K562 (cell line): Measurements from ENCODE around the gene SCFD2. TPM values are rescaled to one million over a fixed set of nuclear protein-coding genes. Genes with fewer than 3 reads are reported as not detected.

Source experiments
- ATAC-seq: fragments of 200-7000 bp; cut with Tn5 transposase; 3 replicates; pipeline ENCODE4 v1.9.1; 2020; ENCODE audit warnings: moderate library complexity
- BruUV-seq: library from RNA; stranded (reverse); fragments of 400-500 nt; replicated peaks from 2 replicates; lab custom pipeline; 2021; lab: Mats Ljungman, UMichigan
- CTCF ChIA-PET: fragments of 300-600 bp; formaldehyde crosslinking; extraction: SDS; loops from one replicate; lab custom pipeline; 2021; ENCODE audit warnings: low intra/inter-chr PET ratio; lab: Yijun Ruan, JAX
- POLR2A ChIA-PET: fragments of 300-600, 350-650 bp; sonication (Branson Sonifier 250); formaldehyde crosslinking; extraction: SDS; loops from one replicate; lab custom pipeline; 2021; ENCODE audit warnings: antibody characterized with exemption, inconsistent platforms; lab: Yijun Ruan, JAX
- DNase-seq, 4 experiments: peaks; one replicate each; pipeline versions ENCODE4 v3.0.0 to v3.0.0-alpha.2; 2011 to 2018; ENCODE audit warnings: low spot score in 3 of 4, mixed read lengths in 3 of 4; ENCODE audit errors: extremely low read depth in 1 of 4
- FAIRE-seq: peaks from 2 replicates; lab custom pipeline; 2011; peaks lifted over from hg19 to GRCh38; lab: Jason Lieb, UNC
- H2AFZ ChIP-seq: 2 replicates; pipeline ENCODE4 v1.6.0; 2011; ENCODE audit warnings: low read depth, low read length, control low read depth, inconsistent platforms
- H3K27ac ChIP-seq: fragments of 200-600 bp; 3 replicates; pipeline ENCODE4 v1.8.0; 2011; ENCODE audit warnings: low read depth, mild to moderate bottlenecking, control low read depth, inconsistent platforms, low read length, moderate library complexity, mixed read lengths; ENCODE audit errors: extremely low read depth
- H3K27me3 ChIP-seq, 2 experiments: fragments of 300-600 bp in 1 of 2; 2 replicates in 1 of 2; 3 replicates in 1 of 2; pipeline versions ENCODE4 v1.6.0 to v1.8.0; 2011; ENCODE audit warnings: inconsistent platforms in 2 of 2, low read length in 2 of 2, mild to moderate bottlenecking in 1 of 2, mixed read lengths in 1 of 2, moderate library complexity in 1 of 2; ENCODE audit not compliant: control insufficient read depth in 2 of 2, insufficient read depth in 2 of 2
- H3K36me3 ChIP-seq: fragments of 300-600 bp; 3 replicates; pipeline ENCODE4 v1.8.0; 2011; ENCODE audit warnings: mild to moderate bottlenecking, low read length, inconsistent platforms; ENCODE audit not compliant: control insufficient read depth, insufficient read depth
- H3K4me1 ChIP-seq, 2 experiments: fragments of 200-600 bp in 1 of 2; replicated peaks in 1 of 2; 2 replicates in 1 of 2; 3 replicates in 1 of 2; pipeline versions ENCODE4 v1.5.1 to v1.8.0; 2011; ENCODE audit warnings: inconsistent platforms in 2 of 2, low read length in 2 of 2, mild to moderate bottlenecking in 1 of 2, mixed read lengths in 1 of 2, moderate library complexity in 1 of 2; ENCODE audit not compliant: control insufficient read depth in 2 of 2, insufficient read depth in 2 of 2
- H3K4me2 ChIP-seq: 2 replicates; pipeline ENCODE4 v1.6.1; 2011; ENCODE audit warnings: low read length, control low read depth, inconsistent platforms, mixed read lengths; ENCODE audit not compliant: insufficient read depth
- H3K4me3 ChIP-seq: fragments of 200-600 bp; sonication (generic), shearing (Covaris generic); 2 replicates; pipeline ENCODE4 v1.5.1; 2016; ENCODE audit warnings: control low read depth, inconsistent platforms
- H3K79me2 ChIP-seq: fragments of 200-600 bp; 3 replicates; pipeline ENCODE4 v1.8.0; 2011; ENCODE audit warnings: low read length, inconsistent platforms; ENCODE audit not compliant: control insufficient read depth, insufficient read depth
- H3K9ac ChIP-seq, 2 experiments: 2 replicates each; pipeline versions ENCODE4 v1.6.0 to v1.6.1; 2011; ENCODE audit warnings: low read depth in 2 of 2, low read length in 2 of 2, control low read depth in 1 of 2, inconsistent platforms in 1 of 2, mild to moderate bottlenecking in 1 of 2, mixed read lengths in 1 of 2; ENCODE audit not compliant: insufficient read depth in 1 of 2
- H3K9me1 ChIP-seq: one replicate; pipeline ENCODE4 v1.6.0; 2011; ENCODE audit warnings: inconsistent platforms, mild to moderate bottlenecking, low read length, moderate library complexity; ENCODE audit not compliant: control insufficient read depth, insufficient read depth
- H3K9me3 ChIP-seq: replicated peaks from 2 replicates; pipeline ENCODE4 v1.5.1; 2011; ENCODE audit warnings: low read depth, low read length, inconsistent platforms; ENCODE audit not compliant: control insufficient read depth, insufficient read depth
- H4K20me1 ChIP-seq: replicated peaks from 2 replicates; pipeline ENCODE4 v1.6.1; 2011; ENCODE audit warnings: low read length, inconsistent platforms, mixed read lengths; ENCODE audit not compliant: control insufficient read depth, insufficient read depth
- CGGBP1 ChIP-seq: fragments of 250-450 bp; sonication (Bioruptor Pico); IDR thresholded peaks from 2 replicates; pipeline ENCODE4 v1.9.0; 2021; ENCODE audit warnings: mild to moderate bottlenecking
- ELF1 ChIP-seq: fragments of 200-800 bp; sonication (Bioruptor generic); IDR thresholded peaks from 2 replicates; pipeline ENCODE4 v1.6.1; 2016; ENCODE audit warnings: missing genetic modification characterization, missing compliant biosample characterization
- HEY1 ChIP-seq: fragments of 250-450 bp; sonication (Bioruptor Pico); IDR thresholded peaks from 2 replicates; pipeline ENCODE4 v1.5.0; 2020; ENCODE audit warnings: mild to moderate bottlenecking, moderate library complexity, borderline replicate concordance
- PURB ChIP-seq: sonication (generic); formaldehyde crosslinking; IDR thresholded peaks from 2 replicates; pipeline ENCODE4 v1.9.0; 2021; ENCODE audit warnings: low read depth, mild to moderate bottlenecking, missing genetic modification reagents
- SREBF2 ChIP-seq: sonication (generic); formaldehyde crosslinking; IDR thresholded peaks from 2 replicates; pipeline ENCODE4 v1.4.0; 2020; ENCODE audit warnings: mild to moderate bottlenecking, missing genetic modification reagents
- UBTF ChIP-seq, 2 experiments: IDR thresholded peaks; 2 replicates each; pipeline ENCODE4 v1.6.1; 2012; ENCODE audit warnings: improper control_type of control experiment in 2 of 2, low read depth in 2 of 2, low read length in 2 of 2, borderline replicate concordance in 1 of 2
- XRCC4 ChIP-seq: IDR thresholded peaks from one replicate; pipeline ENCODE4 v1.6.1; 2011; ENCODE audit not compliant: insufficient read depth, insufficient read length; ENCODE audit errors: extremely low read depth
- YY1 ChIP-seq, 3 experiments: IDR thresholded peaks; 2 replicates each; pipeline ENCODE4 v1.6.1; 2011; ENCODE audit warnings: low read length in 2 of 3, mild to moderate bottlenecking in 2 of 3, moderate library complexity in 2 of 3, borderline replicate concordance in 1 of 3, control low read depth in 1 of 3, low read depth in 1 of 3; ENCODE audit not compliant: insufficient read depth in 3 of 3, insufficient replicate concordance in 2 of 3, control insufficient read depth in 1 of 3, insufficient read length in 1 of 3; ENCODE audit errors: extremely low read depth in 1 of 3
- ZKSCAN3 ChIP-seq: fragments of 250-450 bp; sonication (Bioruptor Pico); IDR thresholded peaks from 2 replicates; pipeline ENCODE4 v1.4.0; 2020
- ZNF121 ChIP-seq: sonication (generic); formaldehyde crosslinking; conservative IDR thresholded peaks from 2 replicates; pipeline ENCODE4 v1.8.0; 2022; ENCODE audit warnings: missing genetic modification reagents
- WGBS: fragments of 100-300 bp; shearing (Covaris generic); methylation state at CpG from one replicate; pipeline ENCODE4 v1.1.6; 2016; ENCODE audit warnings: low coverage, mixed read lengths; ENCODE audit not compliant: insufficient coverage; ENCODE audit errors: missing lambda C conversion rate; 5-methylcytosine and 5-hydroxymethylcytosine counted together
- in situ Hi-C: fragments of 300-500 bp; cut with MboI; formaldehyde crosslinking; loops from 4 replicates; pipeline ENCODE4 v1.15.0; 2018; ENCODE audit warnings: inconsistent platforms, mixed read lengths
- intact Hi-C: fragments of 100-400 bp; cut with micrococcal nuclease; formaldehyde crosslinking; loops from 2 replicates; pipeline ENCODE4 v1.14.2; 2022
- polyA plus RNA-seq, 8 experiments: library from polyadenylated mRNA; depleted of rRNA in 4 of 8; stranded (reverse) in 5 of 8; unstranded in 3 of 8; fragments of >200 nt; fragmentation: Nextera tagmentation in 2 of 8; fragmentation: Illumina TruSeq in 1 of 8; extraction: Ambion mirVana in 2 of 8; extraction: Trizol in 1 of 8; gene quantifications; 2 replicates each; pipeline versions ENCODE4 v1.2.1 to v1.2.3, GENCODE V29; 2011 to 2014; ENCODE audit warnings: inconsistent platforms in 1 of 8, missing spikeins in 1 of 8
- total RNA-seq, 7 experiments: library from RNA; depleted of rRNA in 6 of 7; stranded (reverse); fragments of >200 nt in 6 of 7; fragmentation: Illumina TruSeq in 2 of 7; extraction: Trizol in 2 of 7; gene quantifications; 2 replicates each; pipeline versions ENCODE4 v1.2.1 to v1.2.3, GENCODE V29; 2011 to 2021; ENCODE audit warnings: low replicate concordance in 1 of 7
- TF ChIP-seq, protein P1 (sequence below): fragments of 250-450 bp; sonication (Bioruptor Pico); IDR thresholded peaks from 2 replicates; pipeline ENCODE4 v1.4.0; 2020; ENCODE audit warnings: borderline replicate concordance
- TF ChIP-seq, protein P2 (sequence below), 3 experiments: fragments of 200-800 bp in 1 of 3; sonication (Bioruptor generic) in 1 of 3; sonication (generic) in 1 of 3; formaldehyde crosslinking in 1 of 3; IDR thresholded peaks; 2 replicates each; pipeline versions ENCODE4 v1.6.1 to v1.8.0; 2016 to 2022; ENCODE audit warnings: mild to moderate bottlenecking in 2 of 3, missing compliant biosample characterization in 2 of 3, missing genetic modification characterization in 2 of 3, missing genetic modification reagents in 1 of 3
- TF ChIP-seq, protein P3 (sequence below): fragments of 150-350 bp; conservative IDR thresholded peaks from 2 replicates; pipeline ENCODE4 v1.6.1; 2014; ENCODE audit warnings: low read length

Gene SCFD2
- total and polyA plus RNA-seq, 9 of the 15 experiments (the other 6 are each of a cell fraction or from before 2014, with no cell fraction given), result 5.7 to 30.3 (median 22.8) TPM

DNA sequence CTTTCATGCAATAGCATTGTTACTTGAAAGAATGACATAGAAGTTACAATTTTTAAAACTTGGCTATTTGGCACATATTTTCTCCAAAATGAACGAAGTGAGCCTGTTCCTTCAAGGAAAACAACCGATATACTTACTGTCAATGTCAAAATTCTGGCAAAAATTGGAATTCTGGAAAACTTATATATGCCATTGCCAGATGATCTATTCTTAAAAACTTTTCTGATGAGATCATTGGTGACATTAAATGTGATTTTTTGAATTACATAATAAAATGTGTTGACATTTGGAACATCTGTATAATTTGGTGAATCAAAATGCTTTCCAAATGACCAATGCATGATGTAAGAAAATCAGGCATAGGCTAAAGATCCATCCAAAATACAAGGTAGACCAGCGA, 209.0 kb downstream of the SCFD2 start:
- DNase-seq, result no peak
- intact Hi-C loops, result no loop called here
- no peak overlapping the region for H3K27ac ChIP-seq
- in situ Hi-C loops, result no loop called here
- ChIA-PET POLR2A (no interaction called here), CTCF (no interaction called here)
- H2AFZ ChIP-seq, result no peak overlapping the region
- no peaks in the 10 kb centered on the region for H3K9me1 ChIP-seq
- H3K4me3 ChIP-seq, result no peak overlapping the region
- no peaks in the 10 kb centered on the region for H3K27me3 ChIP-seq
- H4K20me1 ChIP-seq, result no peaks in the 10 kb centered on the region
- no peak for ATAC-seq
- H3K79me2 ChIP-seq, result no peaks in the 10 kb centered on the region
- no TSS peak for BruUV-seq
- H3K4me2 ChIP-seq, result no peak overlapping the region
- no peaks in the 10 kb centered on the region for H3K4me1 ChIP-seq
- H3K9me3 ChIP-seq, result no peaks in the 10 kb centered on the region
- no peaks in the 10 kb centered on the region; the same call in 2 of the 3 replicates for H3K36me3 ChIP-seq
- WGBS, result 61% methylated on average over 3 of the region's 3 CpGs
- FAIRE-seq, result no peak
- H3K9ac ChIP-seq, result no peak overlapping the region
- TF ChIP-seq CGGBP1 (CRISPR knock-in tag), result no peak
- TF ChIP-seq, protein P1, sequence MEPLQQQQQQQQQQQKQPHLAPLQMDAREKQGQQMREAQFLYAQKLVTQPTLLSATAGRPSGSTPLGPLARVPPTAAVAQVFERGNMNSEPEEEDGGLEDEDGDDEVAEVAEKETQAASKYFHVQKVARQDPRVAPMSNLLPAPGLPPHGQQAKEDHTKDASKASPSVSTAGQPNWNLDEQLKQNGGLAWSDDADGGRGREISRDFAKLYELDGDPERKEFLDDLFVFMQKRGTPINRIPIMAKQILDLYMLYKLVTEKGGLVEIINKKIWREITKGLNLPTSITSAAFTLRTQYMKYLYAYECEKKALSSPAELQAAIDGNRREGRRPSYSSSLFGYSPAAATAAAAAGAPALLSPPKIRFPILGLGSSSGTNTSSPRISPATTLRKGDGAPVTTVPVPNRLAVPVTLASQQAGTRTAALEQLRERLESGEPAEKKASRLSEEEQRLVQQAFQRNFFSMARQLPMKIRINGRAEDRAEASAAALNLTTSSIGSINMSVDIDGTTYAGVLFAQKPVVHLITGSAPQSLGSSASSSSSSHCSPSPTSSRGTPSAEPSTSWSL (CRISPR knock-in tag), result no peak
- TF ChIP-seq HEY1 (CRISPR knock-in tag), result no peak
- TF ChIP-seq XRCC4, result no peak
- TF ChIP-seq ZKSCAN3 (CRISPR knock-in tag), result no peak
- TF ChIP-seq YY1 (IDR thresholded peaks at IDR 0.05; ENCODE audit: borderline replicate concordance in 1 of 3, control insufficient read depth in 1 of 3, extremely low read depth in 1 of 3, insufficient read depth in 3 of 3, insufficient read length in 1 of 3, insufficient replicate concordance in 2 of 3, low read depth in 1 of 3, low read length in 2 of 3), result no peak
- no peak for TF ChIP-seq PURB (CRISPR knock-in tag)
- TF ChIP-seq ZNF121 (CRISPR knock-in tag), result no peak
- TF ChIP-seq, protein P2, sequence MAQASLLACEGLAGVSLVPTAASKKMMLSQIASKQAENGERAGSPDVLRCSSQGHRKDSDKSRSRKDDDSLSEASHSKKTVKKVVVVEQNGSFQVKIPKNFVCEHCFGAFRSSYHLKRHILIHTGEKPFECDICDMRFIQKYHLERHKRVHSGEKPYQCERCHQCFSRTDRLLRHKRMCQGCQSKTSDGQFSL (CRISPR knock-in tag; IDR thresholded peaks at IDR 0.05), result no peak
- TF ChIP-seq, protein P2 (tag; IDR thresholded peaks at IDR 0.05), result no peak
- TF ChIP-seq, protein P3, sequence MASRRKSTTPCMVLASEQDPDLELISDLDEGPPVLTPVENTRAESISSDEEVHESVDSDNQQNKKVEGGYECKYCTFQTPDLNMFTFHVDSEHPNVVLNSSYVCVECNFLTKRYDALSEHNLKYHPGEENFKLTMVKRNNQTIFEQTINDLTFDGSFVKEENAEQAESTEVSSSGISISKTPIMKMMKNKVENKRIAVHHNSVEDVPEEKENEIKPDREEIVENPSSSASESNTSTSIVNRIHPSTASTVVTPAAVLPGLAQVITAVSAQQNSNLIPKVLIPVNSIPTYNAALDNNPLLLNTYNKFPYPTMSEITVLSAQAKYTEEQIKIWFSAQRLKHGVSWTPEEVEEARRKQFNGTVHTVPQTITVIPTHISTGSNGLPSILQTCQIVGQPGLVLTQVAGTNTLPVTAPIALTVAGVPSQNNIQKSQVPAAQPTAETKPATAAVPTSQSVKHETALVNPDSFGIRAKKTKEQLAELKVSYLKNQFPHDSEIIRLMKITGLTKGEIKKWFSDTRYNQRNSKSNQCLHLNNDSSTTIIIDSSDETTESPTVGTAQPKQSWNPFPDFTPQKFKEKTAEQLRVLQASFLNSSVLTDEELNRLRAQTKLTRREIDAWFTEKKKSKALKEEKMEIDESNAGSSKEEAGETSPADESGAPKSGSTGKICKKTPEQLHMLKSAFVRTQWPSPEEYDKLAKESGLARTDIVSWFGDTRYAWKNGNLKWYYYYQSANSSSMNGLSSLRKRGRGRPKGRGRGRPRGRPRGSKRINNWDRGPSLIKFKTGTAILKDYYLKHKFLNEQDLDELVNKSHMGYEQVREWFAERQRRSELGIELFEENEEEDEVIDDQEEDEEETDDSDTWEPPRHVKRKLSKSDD, result no peak
- TF ChIP-seq UBTF (IDR thresholded peaks at IDR 0.05; ENCODE audit: borderline replicate concordance in 1 of 2, low read depth in 2 of 2, low read length in 2 of 2), result no peak
- no peak for TF ChIP-seq ELF1
- no peak for TF ChIP-seq SREBF2 (CRISPR knock-in tag)
